K562 (cell line): ENCODE measurements around the gene NLRP6. TPM values are rescaled to one million over a fixed set of nuclear protein-coding genes. Genes with fewer than 3 reads are reported as not detected.

ENCODE experiments used
- ATF7 ChIP-seq: fragments of 450-650 bp; IDR thresholded peaks from 2 replicates; pipeline ENCODE4 v1.7.1; 2014; ENCODE audit warnings: mild to moderate bottlenecking, moderate library complexity
- BHLHE40 ChIP-seq: IDR thresholded peaks from 2 replicates; pipeline ENCODE4 v1.6.1; 2011; ENCODE audit warnings: low read length, improper control_type of control experiment
- CHD4 ChIP-seq: fragments of 200-600 bp; sonication (generic); IDR thresholded peaks from 3 replicates; pipeline ENCODE4 v1.6.1; 2012; ENCODE audit warnings: low read depth, mild to moderate bottlenecking, mixed read lengths, low read length, inconsistent platforms; ENCODE audit not compliant: insufficient read depth, insufficient replicate concordance, poor library complexity, severe bottlenecking
- CREBBP ChIP-seq: IDR thresholded peaks from one replicate; pipeline ENCODE4 v1.6.1; 2012; ENCODE audit warnings: low read depth, mild to moderate bottlenecking, control low read depth, inconsistent platforms, low read length
- DMBX1 ChIP-seq: fragments of 250-450 bp; sonication (Bioruptor Pico); IDR thresholded peaks from 2 replicates; pipeline ENCODE4 v1.8.0; 2022; ENCODE audit warnings: inconsistent platforms, mild to moderate bottlenecking, moderate library complexity, borderline replicate concordance
- PHB2 ChIP-seq: fragments of 450-650 bp; IDR thresholded peaks from 2 replicates; pipeline ENCODE4 v1.6.1; 2017; ENCODE audit warnings: low read depth
- POLR3A ChIP-seq: IDR thresholded peaks from 2 replicates; pipeline ENCODE4 v1.6.1; 2011; ENCODE audit warnings: borderline replicate concordance, mild to moderate bottlenecking, moderate library complexity; ENCODE audit not compliant: insufficient read length, insufficient read depth; ENCODE audit errors: extremely low read depth
- ZFP36 ChIP-seq: fragments of 150-350 bp; IDR thresholded peaks from 2 replicates; pipeline ENCODE4 v1.6.1; 2018; ENCODE audit warnings: low read length, low read depth; ENCODE audit not compliant: partially characterized antibody
- ZFPM2 ChIP-seq: fragments of 250-450 bp; sonication (Bioruptor Pico); IDR thresholded peaks from 2 replicates; pipeline ENCODE4 v1.5.1; 2022; ENCODE audit warnings: mild to moderate bottlenecking
- ZNF274 ChIP-seq: IDR thresholded peaks from 2 replicates; pipeline ENCODE4 v1.6.1; 2011; ENCODE audit warnings: low read depth, mild to moderate bottlenecking, low read length, moderate library complexity, borderline replicate concordance
- ZNF41 ChIP-seq: fragments of 250-450 bp; sonication (Bioruptor Pico); conservative IDR thresholded peaks from 2 replicates; pipeline ENCODE4 v1.4.0; 2020; ENCODE audit warnings: mild to moderate bottlenecking
- polyA plus RNA-seq, 8 experiments: library from polyadenylated mRNA; depleted of rRNA in 4 of 8; stranded (reverse) in 5 of 8; unstranded in 3 of 8; fragments of >200 nt; fragmentation: Nextera tagmentation in 2 of 8; fragmentation: Illumina TruSeq in 1 of 8; extraction: Ambion mirVana in 2 of 8; extraction: Trizol in 1 of 8; gene quantifications; 2 replicates each; pipeline versions ENCODE4 v1.2.1 to v1.2.3, GENCODE V29; 2011 to 2014; ENCODE audit warnings: inconsistent platforms in 1 of 8, missing spikeins in 1 of 8
- total RNA-seq, 7 experiments: library from RNA; depleted of rRNA in 6 of 7; stranded (reverse); fragments of >200 nt in 6 of 7; fragmentation: Illumina TruSeq in 2 of 7; extraction: Trizol in 2 of 7; gene quantifications; 2 replicates each; pipeline versions ENCODE4 v1.2.1 to v1.2.3, GENCODE V29; 2011 to 2021; ENCODE audit warnings: low replicate concordance in 1 of 7
- TF ChIP-seq, protein P1 (sequence below): fragments of 450-650 bp; IDR thresholded peaks from 2 replicates; pipeline ENCODE4 v1.6.1; 2017; ENCODE audit warnings: antibody characterized with exemption
- TF ChIP-seq, protein P2 (sequence below): sonication (generic); formaldehyde crosslinking; IDR thresholded peaks from 2 replicates; pipeline ENCODE4 v1.9.0; 2022; ENCODE audit warnings: mild to moderate bottlenecking, missing genetic modification reagents
- TF ChIP-seq, protein P3 (sequence below), 2 experiments: fragments of 450-650 bp in 1 of 2; sonication (generic) in 1 of 2; formaldehyde crosslinking in 1 of 2; IDR thresholded peaks; 2 replicates each; pipeline versions ENCODE4 v1.7.1 to v1.9.0; 2016 to 2022; ENCODE audit warnings: inconsistent platforms in 1 of 2, mild to moderate bottlenecking in 1 of 2, missing genetic modification reagents in 1 of 2
- TF ChIP-seq, protein P4 (sequence below): sonication (generic); formaldehyde crosslinking; IDR thresholded peaks from 2 replicates; pipeline ENCODE4 v1.8.1; 2022; ENCODE audit warnings: missing genetic modification reagents

Gene NLRP6
- total and polyA plus RNA-seq, 9 of the 15 experiments (the other 6 are each of a cell fraction or from before 2014, with no cell fraction given), result 0.03 to 0.18 (median 0.15) TPM; not detected in 5

DNA sequence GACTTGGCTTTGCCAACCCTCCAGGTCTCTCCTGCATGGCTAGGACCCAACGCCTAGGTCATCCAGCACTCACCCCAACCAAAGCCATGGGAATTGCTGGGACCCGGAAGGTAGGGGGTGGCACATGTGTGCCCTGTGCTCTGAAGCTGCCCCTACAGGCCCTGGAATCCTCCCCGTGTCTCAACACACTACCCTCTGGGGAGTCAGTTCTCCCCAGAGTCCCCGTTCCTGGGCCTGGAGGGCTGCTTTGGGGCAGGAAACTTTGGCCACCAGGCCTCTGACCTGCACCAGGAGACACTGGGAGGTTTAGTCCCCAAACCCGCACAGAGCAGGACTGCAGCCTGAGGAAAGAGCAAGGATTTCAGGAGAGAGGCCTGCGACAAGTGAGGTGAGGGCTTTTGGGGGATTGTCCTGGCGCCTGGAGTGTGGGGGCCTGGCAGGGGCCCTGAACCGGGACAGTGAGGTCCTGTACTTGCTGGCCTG, 35.1 kb downstream of the NLRP6 start (continued):
- TF ChIP-seq, protein P1, sequence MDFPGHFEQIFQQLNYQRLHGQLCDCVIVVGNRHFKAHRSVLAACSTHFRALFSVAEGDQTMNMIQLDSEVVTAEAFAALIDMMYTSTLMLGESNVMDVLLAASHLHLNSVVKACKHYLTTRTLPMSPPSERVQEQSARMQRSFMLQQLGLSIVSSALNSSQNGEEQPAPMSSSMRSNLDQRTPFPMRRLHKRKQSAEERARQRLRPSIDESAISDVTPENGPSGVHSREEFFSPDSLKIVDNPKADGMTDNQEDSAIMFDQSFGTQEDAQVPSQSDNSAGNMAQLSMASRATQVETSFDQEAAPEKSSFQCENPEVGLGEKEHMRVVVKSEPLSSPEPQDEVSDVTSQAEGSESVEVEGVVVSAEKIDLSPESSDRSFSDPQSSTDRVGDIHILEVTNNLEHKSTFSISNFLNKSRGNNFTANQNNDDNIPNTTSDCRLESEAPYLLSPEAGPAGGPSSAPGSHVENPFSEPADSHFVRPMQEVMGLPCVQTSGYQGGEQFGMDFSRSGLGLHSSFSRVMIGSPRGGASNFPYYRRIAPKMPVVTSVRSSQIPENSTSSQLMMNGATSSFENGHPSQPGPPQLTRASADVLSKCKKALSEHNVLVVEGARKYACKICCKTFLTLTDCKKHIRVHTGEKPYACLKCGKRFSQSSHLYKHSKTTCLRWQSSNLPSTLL, result no peak
- TF ChIP-seq, protein P2, sequence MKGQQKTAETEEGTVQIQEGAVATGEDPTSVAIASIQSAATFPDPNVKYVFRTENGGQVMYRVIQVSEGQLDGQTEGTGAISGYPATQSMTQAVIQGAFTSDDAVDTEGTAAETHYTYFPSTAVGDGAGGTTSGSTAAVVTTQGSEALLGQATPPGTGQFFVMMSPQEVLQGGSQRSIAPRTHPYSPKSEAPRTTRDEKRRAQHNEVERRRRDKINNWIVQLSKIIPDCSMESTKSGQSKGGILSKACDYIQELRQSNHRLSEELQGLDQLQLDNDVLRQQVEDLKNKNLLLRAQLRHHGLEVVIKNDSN (CRISPR knock-in tag), result peak; percentile 31; the same call in 1 of the 2 replicates
- TF ChIP-seq CHD4, result no peak
- TF ChIP-seq, protein P3, sequence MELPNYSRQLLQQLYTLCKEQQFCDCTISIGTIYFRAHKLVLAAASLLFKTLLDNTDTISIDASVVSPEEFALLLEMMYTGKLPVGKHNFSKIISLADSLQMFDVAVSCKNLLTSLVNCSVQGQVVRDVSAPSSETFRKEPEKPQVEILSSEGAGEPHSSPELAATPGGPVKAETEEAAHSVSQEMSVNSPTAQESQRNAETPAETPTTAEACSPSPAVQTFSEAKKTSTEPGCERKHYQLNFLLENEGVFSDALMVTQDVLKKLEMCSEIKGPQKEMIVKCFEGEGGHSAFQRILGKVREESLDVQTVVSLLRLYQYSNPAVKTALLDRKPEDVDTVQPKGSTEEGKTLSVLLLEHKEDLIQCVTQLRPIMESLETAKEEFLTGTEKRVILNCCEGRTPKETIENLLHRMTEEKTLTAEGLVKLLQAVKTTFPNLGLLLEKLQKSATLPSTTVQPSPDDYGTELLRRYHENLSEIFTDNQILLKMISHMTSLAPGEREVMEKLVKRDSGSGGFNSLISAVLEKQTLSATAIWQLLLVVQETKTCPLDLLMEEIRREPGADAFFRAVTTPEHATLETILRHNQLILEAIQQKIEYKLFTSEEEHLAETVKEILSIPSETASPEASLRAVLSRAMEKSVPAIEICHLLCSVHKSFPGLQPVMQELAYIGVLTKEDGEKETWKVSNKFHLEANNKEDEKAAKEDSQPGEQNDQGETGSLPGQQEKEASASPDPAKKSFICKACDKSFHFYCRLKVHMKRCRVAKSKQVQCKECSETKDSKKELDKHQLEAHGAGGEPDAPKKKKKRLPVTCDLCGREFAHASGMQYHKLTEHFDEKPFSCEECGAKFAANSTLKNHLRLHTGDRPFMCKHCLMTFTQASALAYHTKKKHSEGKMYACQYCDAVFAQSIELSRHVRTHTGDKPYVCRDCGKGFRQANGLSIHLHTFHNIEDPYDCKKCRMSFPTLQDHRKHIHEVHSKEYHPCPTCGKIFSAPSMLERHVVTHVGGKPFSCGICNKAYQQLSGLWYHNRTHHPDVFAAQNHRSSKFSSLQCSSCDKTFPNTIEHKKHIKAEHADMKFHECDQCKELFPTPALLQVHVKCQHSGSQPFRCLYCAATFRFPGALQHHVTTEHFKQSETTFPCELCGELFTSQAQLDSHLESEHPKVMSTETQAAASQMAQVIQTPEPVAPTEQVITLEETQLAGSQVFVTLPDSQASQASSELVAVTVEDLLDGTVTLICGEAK (IDR thresholded peaks at IDR 0.05), result no peak
- TF ChIP-seq, protein P3 (CRISPR knock-in tag; IDR thresholded peaks at IDR 0.05), result no peak
- no peak for TF ChIP-seq ZFPM2 (CRISPR knock-in tag)
- TF ChIP-seq CREBBP, result no peak
- TF ChIP-seq DMBX1 (CRISPR knock-in tag), result peak; percentile 74; the same call in 1 of the 2 replicates
- TF ChIP-seq PHB2, result no peak
- TF ChIP-seq POLR3A, result no peak
- 0 out of 2 replicates have a peak, but pooled peaks have one; percentile 7 for TF ChIP-seq BHLHE40
- TF ChIP-seq, protein P4, sequence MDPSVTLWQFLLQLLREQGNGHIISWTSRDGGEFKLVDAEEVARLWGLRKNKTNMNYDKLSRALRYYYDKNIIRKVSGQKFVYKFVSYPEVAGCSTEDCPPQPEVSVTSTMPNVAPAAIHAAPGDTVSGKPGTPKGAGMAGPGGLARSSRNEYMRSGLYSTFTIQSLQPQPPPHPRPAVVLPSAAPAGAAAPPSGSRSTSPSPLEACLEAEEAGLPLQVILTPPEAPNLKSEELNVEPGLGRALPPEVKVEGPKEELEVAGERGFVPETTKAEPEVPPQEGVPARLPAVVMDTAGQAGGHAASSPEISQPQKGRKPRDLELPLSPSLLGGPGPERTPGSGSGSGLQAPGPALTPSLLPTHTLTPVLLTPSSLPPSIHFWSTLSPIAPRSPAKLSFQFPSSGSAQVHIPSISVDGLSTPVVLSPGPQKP, result no peak
- no peak for TF ChIP-seq ZNF41
- TF ChIP-seq ATF7, result no peak
- TF ChIP-seq ZFP36, result peak; percentile 2
- TF ChIP-seq ZNF274, result no peak
